PC-9 (cell line): Measurements from ENCODE around the gene FAM107A.

Source experiments
- EZH2 ChIP-seq: fragments of 200-600 bp; sonication (generic); IDR thresholded peaks from 2 replicates; pipeline ENCODE4 v1.8.0; 2017; ENCODE audit warnings: antibody characterized with exemption, low read depth
- TF ChIP-seq, protein P1 (sequence below): fragments of 200-600 bp; sonication (generic); conservative IDR thresholded peaks from 2 replicates; pipeline ENCODE4 v1.6.1; 2017; ENCODE audit warnings: mixed run types, antibody characterized with exemption, mild to moderate bottlenecking, moderate library complexity

DNA sequence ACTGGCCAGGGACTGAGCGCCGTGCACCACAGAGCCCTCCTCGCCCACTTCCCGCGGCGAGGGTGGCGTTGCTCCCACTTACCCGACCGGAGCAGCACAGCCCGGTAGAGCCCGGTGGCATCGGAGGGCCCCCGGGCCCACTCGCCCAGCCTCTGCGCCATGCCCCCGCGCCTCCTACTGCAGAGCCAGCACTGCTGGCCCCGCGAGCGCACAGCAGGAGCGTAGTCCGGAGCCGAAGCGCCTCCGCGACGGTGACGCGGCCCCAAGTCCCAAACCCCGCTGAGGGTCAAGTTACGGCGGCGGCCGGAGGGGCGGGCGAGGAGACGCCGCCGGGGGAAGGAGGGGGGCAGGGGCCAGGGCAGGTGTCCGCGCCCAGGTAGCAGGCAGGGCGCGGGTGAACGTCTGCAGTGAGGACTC, 9.6 kb upstream of the FAM107A start:
- TF ChIP-seq, protein P1, sequence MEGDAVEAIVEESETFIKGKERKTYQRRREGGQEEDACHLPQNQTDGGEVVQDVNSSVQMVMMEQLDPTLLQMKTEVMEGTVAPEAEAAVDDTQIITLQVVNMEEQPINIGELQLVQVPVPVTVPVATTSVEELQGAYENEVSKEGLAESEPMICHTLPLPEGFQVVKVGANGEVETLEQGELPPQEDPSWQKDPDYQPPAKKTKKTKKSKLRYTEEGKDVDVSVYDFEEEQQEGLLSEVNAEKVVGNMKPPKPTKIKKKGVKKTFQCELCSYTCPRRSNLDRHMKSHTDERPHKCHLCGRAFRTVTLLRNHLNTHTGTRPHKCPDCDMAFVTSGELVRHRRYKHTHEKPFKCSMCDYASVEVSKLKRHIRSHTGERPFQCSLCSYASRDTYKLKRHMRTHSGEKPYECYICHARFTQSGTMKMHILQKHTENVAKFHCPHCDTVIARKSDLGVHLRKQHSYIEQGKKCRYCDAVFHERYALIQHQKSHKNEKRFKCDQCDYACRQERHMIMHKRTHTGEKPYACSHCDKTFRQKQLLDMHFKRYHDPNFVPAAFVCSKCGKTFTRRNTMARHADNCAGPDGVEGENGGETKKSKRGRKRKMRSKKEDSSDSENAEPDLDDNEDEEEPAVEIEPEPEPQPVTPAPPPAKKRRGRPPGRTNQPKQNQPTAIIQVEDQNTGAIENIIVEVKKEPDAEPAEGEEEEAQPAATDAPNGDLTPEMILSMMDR, result no peak
- TF ChIP-seq EZH2, result no peak
